ENCODE results near the gene C12orf56. TPM values are rescaled to one million over a fixed set of nuclear protein-coding genes. Genes with fewer than 3 reads are reported as not detected.

The C12orf56 gene
- total and polyA plus RNA-seq, 4 donors: 0.03 to 0.51 (median 0.12) TPM; not detected in 1

GRCh38 chr12:64268409-64268808 is 122.1 kb downstream of the C12orf56 start:
- no peak overlapping the region for H3K27ac ChIP-seq (ENCODE audit: low read depth in 1 of 2, low read length in 1 of 2)
- no peak overlapping the region for H3K4me3 ChIP-seq
- DNase-seq (no peak), ATAC-seq (ENCODE audit: insufficient read depth, low FRiP score) (no peak)
- no peaks in the 10 kb centered on the region for H3K9me3 ChIP-seq (ENCODE audit: control insufficient read depth in 4 of 4, insufficient read depth in 3 of 4, low read length in 3 of 4)
- H3K36me3 ChIP-seq (ENCODE audit: control insufficient read depth in 4 of 4, insufficient read depth in 4 of 4, low read length in 4 of 4): no peaks in the 10 kb centered on the region
- 0 to 56% methylated on average over 2 of the region's 2 CpGs for WGBS, 2 donors
- TF ChIP-seq CTCF (IDR thresholded peaks at IDR 0.05; ENCODE audit: control extremely low read depth, extremely low read depth): no peak
- no peak overlapping the region for H3K9ac ChIP-seq (ENCODE audit: insufficient read depth in 1 of 2, low read length in 2 of 2)
- H3K27me3 ChIP-seq (ENCODE audit: control insufficient read depth in 3 of 3, insufficient read depth in 3 of 3, low read length in 2 of 3): no peaks in the 10 kb centered on the region
- no peaks in the 10 kb centered on the region for H3K4me1 ChIP-seq (ENCODE audit: control insufficient read depth in 5 of 5, insufficient read depth in 5 of 5, low read length in 5 of 5)

- H3K27me3 ChIP-seq (ENCODE audit: control insufficient read depth in 3 of 3, insufficient read depth in 3 of 3, low read length in 2 of 3): no peaks in the 10 kb centered on the region
- no peak overlapping the region for H3K27ac ChIP-seq (ENCODE audit: low read depth in 1 of 2, low read length in 1 of 2)
Measured at GRCh38 chr12:64265839-64266238, 124.7 kb downstream of the C12orf56 start.

GRCh38 chr12:64261813-64262212 is 128.7 kb downstream of the C12orf56 start:
- Histone ChIP-seq H3K9me3 (ENCODE audit: control insufficient read depth in 4 of 4, insufficient read depth in 3 of 4, low read length in 3 of 4) (no peaks in the 10 kb centered on the region), H3K4me3 (no peak overlapping the region), H3K36me3 (ENCODE audit: control insufficient read depth in 4 of 4, insufficient read depth in 4 of 4, low read length in 4 of 4) (no peaks in the 10 kb centered on the region), H3K27me3 (ENCODE audit: control insufficient read depth in 3 of 3, insufficient read depth in 3 of 3, low read length in 2 of 3) (no peaks in the 10 kb centered on the region), H3K27ac (ENCODE audit: low read depth in 1 of 2, low read length in 1 of 2) (no peak overlapping the region), H3K9ac (ENCODE audit: insufficient read depth in 1 of 2, low read length in 2 of 2) (no peak overlapping the region), H3K4me1 (ENCODE audit: control insufficient read depth in 5 of 5, insufficient read depth in 5 of 5, low read length in 5 of 5) (no peaks in the 10 kb centered on the region)
- ATAC-seq (ENCODE audit: insufficient read depth, low FRiP score): no peak
- 95 to 97% methylated on average over 5 of the region's 5 CpGs for WGBS, 2 donors
- no peak for TF ChIP-seq CTCF (IDR thresholded peaks at IDR 0.05; ENCODE audit: control extremely low read depth, extremely low read depth)
- no peak for DNase-seq

More at GRCh38 chr12:64265839-64266238, 124.7 kb downstream of the C12orf56 start:
- Histone ChIP-seq H3K36me3 (ENCODE audit: control insufficient read depth in 4 of 4, insufficient read depth in 4 of 4, low read length in 4 of 4) (no peaks in the 10 kb centered on the region), H3K9ac (ENCODE audit: insufficient read depth in 1 of 2, low read length in 2 of 2) (no peak overlapping the region), H3K9me3 (ENCODE audit: control insufficient read depth in 4 of 4, insufficient read depth in 3 of 4, low read length in 3 of 4) (no peaks in the 10 kb centered on the region), H3K4me1 (ENCODE audit: control insufficient read depth in 5 of 5, insufficient read depth in 5 of 5, low read length in 5 of 5) (no peaks in the 10 kb centered on the region), H3K4me3 (no peak overlapping the region)
- WGBS, 2 donors: 83 to 88% methylated on average over 2 of the region's 2 CpGs
- no peak for TF ChIP-seq CTCF (IDR thresholded peaks at IDR 0.05; ENCODE audit: control extremely low read depth, extremely low read depth)
- no peak for ATAC-seq (ENCODE audit: insufficient read depth, low FRiP score)
- no peak for DNase-seq

GRCh38 chr12:64258576-64258975 is 132.0 kb downstream of the C12orf56 start:
- H3K9ac ChIP-seq (ENCODE audit: insufficient read depth in 1 of 2, low read length in 2 of 2): no peak overlapping the region

More at GRCh38 chr12:64258576-64258975, 132.0 kb downstream of the C12orf56 start:
- no peak for TF ChIP-seq CTCF (IDR thresholded peaks at IDR 0.05; ENCODE audit: control extremely low read depth, extremely low read depth)
- Histone ChIP-seq H3K27ac (ENCODE audit: low read depth in 1 of 2, low read length in 1 of 2) (no peak overlapping the region), H3K36me3 (ENCODE audit: control insufficient read depth in 4 of 4, insufficient read depth in 4 of 4, low read length in 4 of 4) (no peaks in the 10 kb centered on the region), H3K4me3 (no peak overlapping the region), H3K27me3 (ENCODE audit: control insufficient read depth in 3 of 3, insufficient read depth in 3 of 3, low read length in 2 of 3) (no peaks in the 10 kb centered on the region), H3K9me3 (ENCODE audit: control insufficient read depth in 4 of 4, insufficient read depth in 3 of 4, low read length in 3 of 4) (no peaks in the 10 kb centered on the region), H3K4me1 (ENCODE audit: control insufficient read depth in 5 of 5, insufficient read depth in 5 of 5, low read length in 5 of 5) (peaks cover 0 to 4% (median 0%) of the 10 kb centered on the region in 5 donors)
- 59 to 61% methylated on average over 3 of the region's 3 CpGs for WGBS, 2 donors
- DNase-seq: no peak
- no peak for ATAC-seq (ENCODE audit: insufficient read depth, low FRiP score)

Data from lung (tissue), 12 donors.